Measurements from ENCODE around the gene ABLIM3. TPM values are rescaled to one million over a fixed set of nuclear protein-coding genes. Genes with fewer than 3 reads are reported as not detected.

ABLIM3 gene
- total RNA-seq, 3 donors from 2014 or later = 26.3 to 61.9 (median 57.4) TPM

DNA sequence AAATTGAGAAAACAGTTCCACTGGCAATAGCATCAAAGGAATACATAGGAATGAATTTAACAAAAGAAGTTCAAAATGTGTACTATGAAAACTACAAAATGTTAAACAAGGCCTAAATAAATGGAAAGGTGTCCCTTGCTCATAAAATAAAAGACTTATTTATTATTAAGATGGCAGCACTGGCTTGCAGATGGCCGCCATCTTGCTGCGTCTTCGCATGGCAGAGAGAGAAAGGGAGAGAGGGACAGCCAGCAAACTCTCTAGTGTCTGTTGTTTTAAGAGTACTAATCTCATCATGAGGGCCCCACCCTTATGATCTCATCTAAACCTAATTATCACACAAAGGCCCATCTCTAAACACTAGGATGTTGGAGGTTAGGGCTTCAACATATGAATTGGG, 47.1 kb downstream of the ABLIM3 start:
- intact Hi-C loops (cut with DNase I; ENCODE audit: low total_unique reads) = no loop called here
- H3K27ac ChIP-seq = no peak overlapping the region
- no peaks in the 10 kb centered on the region for H3K27me3 ChIP-seq
- H3K9me3 ChIP-seq = no peaks in the 10 kb centered on the region
- no peaks in the 10 kb centered on the region for H3K4me1 ChIP-seq
- H3K36me3 ChIP-seq = no peaks in the 10 kb centered on the region
- no peak for TF ChIP-seq CTCF (IDR thresholded peaks at IDR 0.05)
- TF ChIP-seq POLR2AphosphoS5 (IDR thresholded peaks at IDR 0.05) = no peak
- H3K4me3 ChIP-seq = no peak overlapping the region
- DNase-seq (ENCODE audit: low spot score in 2 of 2) = no peak

- DNase-seq (ENCODE audit: low spot score in 2 of 2) = no peak
- H3K27ac ChIP-seq = peak overlapping the region in 1 of 2 donors; percentile 77
- H3K4me3 ChIP-seq = no peak overlapping the region
- TF ChIP-seq CTCF (IDR thresholded peaks at IDR 0.05) (no peak), POLR2A (IDR thresholded peaks at IDR 0.05) (no peak), POLR2AphosphoS5 (IDR thresholded peaks at IDR 0.05) (no peak)
- H3K4me1 ChIP-seq = no peaks in the 10 kb centered on the region
- H3K27me3 ChIP-seq = no peaks in the 10 kb centered on the region
- H3K36me3 ChIP-seq = no peaks in the 10 kb centered on the region
- intact Hi-C loops (cut with DNase I; ENCODE audit: low total_unique reads) = no loop called here
- H3K9me3 ChIP-seq = no peaks in the 10 kb centered on the region
Observed at GRCh38 chr5:149195337-149195887, 54.1 kb downstream of the ABLIM3 start.

DNA sequence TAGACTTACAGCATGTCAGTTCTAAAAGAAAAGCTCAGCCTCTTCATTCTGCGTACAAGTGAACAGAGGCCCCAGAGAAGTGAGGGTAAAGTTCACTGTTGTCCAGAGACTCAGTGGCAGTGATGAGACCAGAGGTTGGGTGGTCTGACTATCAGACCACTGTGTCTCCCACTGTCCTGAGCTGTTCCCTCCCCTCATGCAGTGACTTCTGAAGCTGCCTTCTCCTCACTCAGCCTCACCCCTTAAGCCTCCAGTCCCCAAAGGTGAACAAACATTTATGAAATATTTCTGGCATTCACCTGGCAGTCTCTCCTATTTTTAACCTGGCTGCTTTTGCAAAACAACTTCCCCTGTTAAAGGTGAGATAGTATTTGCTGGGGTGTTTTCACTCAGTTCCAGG, 54.7 kb downstream of the ABLIM3 start:
- H3K9me3 ChIP-seq = no peaks in the 10 kb centered on the region
- H3K36me3 ChIP-seq = no peaks in the 10 kb centered on the region
- no peaks in the 10 kb centered on the region for H3K4me1 ChIP-seq
- no peak for DNase-seq (ENCODE audit: low spot score in 2 of 2)
- TF ChIP-seq POLR2A (IDR thresholded peaks at IDR 0.05) (no peak), POLR2AphosphoS5 (IDR thresholded peaks at IDR 0.05) (no peak), CTCF (IDR thresholded peaks at IDR 0.05) (no peak)
- no peaks in the 10 kb centered on the region for H3K27me3 ChIP-seq
- no peak overlapping the region for H3K4me3 ChIP-seq
- intact Hi-C loops (cut with DNase I; ENCODE audit: low total_unique reads) = no loop called here
- peak overlapping the region; percentile 22 to 77 for H3K27ac ChIP-seq

DNA sequence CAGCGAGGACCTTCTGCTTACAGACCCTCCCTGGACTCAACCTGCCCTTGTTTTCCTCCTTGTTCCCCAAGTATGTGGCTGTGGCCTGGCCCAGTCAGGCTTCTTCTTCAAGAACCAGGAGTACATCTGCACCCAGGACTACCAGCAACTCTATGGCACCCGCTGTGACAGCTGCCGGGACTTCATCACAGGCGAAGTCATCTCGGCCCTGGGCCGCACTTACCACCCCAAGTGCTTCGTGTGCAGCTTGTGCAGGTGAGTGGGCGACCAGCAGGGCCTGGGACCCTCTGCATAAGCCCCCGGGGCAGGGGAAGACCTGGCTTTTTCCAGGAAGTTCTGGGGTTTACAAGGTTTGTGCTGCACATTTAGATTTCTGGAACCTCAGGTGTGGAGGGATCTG, 56.9 kb downstream of the ABLIM3 start:
- Histone ChIP-seq H3K36me3 (no peaks in the 10 kb centered on the region), H3K27ac (peak overlapping the region in 1 of 2 donors; percentile 3), H3K4me3 (no peak overlapping the region), H3K9me3 (no peaks in the 10 kb centered on the region), H3K27me3 (no peaks in the 10 kb centered on the region), H3K4me1 (no peaks in the 10 kb centered on the region)
- TF ChIP-seq CTCF (IDR thresholded peaks at IDR 0.05) = no peak
- TF ChIP-seq POLR2AphosphoS5 (IDR thresholded peaks at IDR 0.05) = no peak
- no peak for TF ChIP-seq POLR2A (IDR thresholded peaks at IDR 0.05)
- intact Hi-C loops (cut with DNase I; ENCODE audit: low total_unique reads) = no loop called here
- no peak for DNase-seq (ENCODE audit: low spot score in 2 of 2)

- no peak overlapping the region for H3K4me3 ChIP-seq
- no peaks in the 10 kb centered on the region for H3K36me3 ChIP-seq
- no peaks in the 10 kb centered on the region for H3K27me3 ChIP-seq
- no peaks in the 10 kb centered on the region for H3K9me3 ChIP-seq
- no peak for DNase-seq (ENCODE audit: low spot score in 2 of 2)
- no peak overlapping the region for H3K27ac ChIP-seq
- TF ChIP-seq POLR2AphosphoS5 (IDR thresholded peaks at IDR 0.05) = no peak
- no peak for TF ChIP-seq CTCF (IDR thresholded peaks at IDR 0.05)
- no peak for TF ChIP-seq POLR2A (IDR thresholded peaks at IDR 0.05)
- intact Hi-C loops (cut with DNase I; ENCODE audit: low total_unique reads) = no loop called here
- H3K4me1 ChIP-seq = no peaks in the 10 kb centered on the region
Observed at GRCh38 chr5:149200355-149200754, 59.1 kb downstream of the ABLIM3 start.

Measured in breast epithelium (tissue), 4 donors.